Esophagus squamous epithelium (tissue), 4 donors: ENCODE results near the gene RAD51C.

ENCODE experiments used
- CTCF ChIP-seq, 6 experiments: fragments of 450-650 bp in 4 of 6; fragments of 200-600 bp in 2 of 6; sonication (generic) in 2 of 6; IDR thresholded peaks; one replicate each; pipeline ENCODE4 v1.5.1; 2016 to 2019; ENCODE audit warnings: antibody characterized with exemption in 6 of 6, mild to moderate bottlenecking in 4 of 6, moderate library complexity in 4 of 6
- POLR2A ChIP-seq, 4 donors: fragments of 450-650 bp; IDR thresholded peaks; one replicate each; pipeline ENCODE4 v1.6.1; 2017; ENCODE audit warnings: antibody characterized with exemption in 4 of 4, mild to moderate bottlenecking in 4 of 4, moderate library complexity in 3 of 4

DNA sequence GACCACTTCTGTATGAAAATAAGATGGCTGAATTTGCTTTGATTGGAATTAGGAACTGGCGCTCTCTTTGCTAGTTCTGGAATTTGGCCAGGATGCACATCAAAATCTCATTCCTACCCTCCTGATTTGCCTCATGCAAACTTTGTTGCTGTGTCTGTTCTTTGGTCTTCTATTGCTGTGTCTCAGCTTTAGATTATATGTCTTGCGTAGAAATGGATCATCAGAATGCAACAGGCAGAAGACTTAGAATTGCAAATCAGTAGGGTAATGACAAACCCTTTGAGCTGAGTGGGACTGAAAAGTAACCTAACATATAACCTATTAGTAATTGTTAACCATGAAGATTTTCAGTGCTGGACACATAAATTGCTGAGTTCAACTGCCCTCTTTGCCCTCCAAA, 30.3 kb downstream of the RAD51C start:
- no peak for TF ChIP-seq POLR2A (IDR thresholded peaks at IDR 0.05)
- TF ChIP-seq CTCF (IDR thresholded peaks at IDR 0.05), result no peak
